Effector CD8-positive, alpha-beta T cell (primary cell): ENCODE results near the gene IFNG-AS1.

Source experiments
- DNase-seq: peaks from one replicate; lab custom pipeline; 2025; lab: John Stamatoyannopoulos, UW
- total RNA-seq, 4 experiments: gene quantifications; one replicate each; lab custom pipeline; 2026; lab: John Stamatoyannopoulos, UW

IFNG-AS1 gene
- total RNA-seq: 0.88 to 3.3 (median 1.8) reads per million in 4 experiments

DNA sequence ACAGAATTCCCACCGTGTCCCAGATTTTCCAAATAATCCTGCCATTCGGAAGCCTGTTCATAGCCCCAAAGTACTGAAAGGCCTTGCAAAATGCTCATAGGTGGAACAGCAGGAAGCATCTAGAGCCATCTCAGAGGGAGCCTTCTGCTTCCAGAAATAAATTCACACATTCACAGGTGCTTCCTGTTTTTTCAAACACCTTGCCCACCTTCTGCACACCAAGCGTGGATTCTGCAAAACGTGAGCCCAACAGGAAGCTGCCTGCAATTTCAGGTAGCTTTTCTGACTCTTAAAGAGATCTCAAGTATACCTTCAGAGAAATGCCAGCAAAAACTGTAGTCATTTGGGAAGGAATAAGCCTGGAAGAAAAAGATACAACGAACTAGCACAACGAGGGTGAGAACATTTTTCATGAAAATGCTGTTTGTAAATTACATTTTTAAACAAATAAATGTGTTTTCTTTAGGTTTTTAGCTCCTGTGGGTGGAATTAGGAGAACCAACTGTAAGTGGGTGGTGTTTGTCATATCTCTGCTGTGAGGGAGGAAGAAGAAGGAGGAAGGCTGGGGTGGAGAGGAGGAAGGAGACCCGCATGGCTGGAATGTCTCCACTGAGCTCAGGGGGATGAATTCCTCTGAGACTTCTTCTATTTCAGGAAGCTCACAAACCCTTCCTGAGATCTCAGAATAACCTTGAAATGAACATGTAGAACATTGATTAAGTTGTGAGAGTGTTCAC lies at the start of gene IFNG-AS1:
IFNG-AS1 (plus strand) TSS at position 264 of the 737 bp plus-strand sequence.
- no peak for DNase-seq

DNA sequence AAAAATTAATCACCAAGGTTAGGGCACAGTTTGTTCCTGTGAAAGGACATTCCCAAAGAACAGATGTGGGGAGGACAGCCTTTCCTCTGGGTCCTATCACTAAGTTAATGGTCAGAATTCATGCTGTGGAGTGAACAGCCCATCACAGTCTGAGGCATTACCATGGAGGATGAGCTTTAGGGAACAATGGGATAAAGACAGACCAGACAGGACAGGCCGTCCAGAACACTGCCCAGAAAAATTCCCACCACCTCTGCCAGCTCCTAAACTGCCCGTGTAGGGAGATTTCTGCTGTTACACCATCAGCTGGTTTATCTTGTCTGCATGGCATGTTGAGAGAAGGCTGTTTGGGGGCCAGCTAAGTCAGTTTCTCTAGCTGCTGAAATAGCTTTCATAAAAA lies 49.6 kb upstream of the IFNG-AS1 start:
- no peak for DNase-seq

DNA sequence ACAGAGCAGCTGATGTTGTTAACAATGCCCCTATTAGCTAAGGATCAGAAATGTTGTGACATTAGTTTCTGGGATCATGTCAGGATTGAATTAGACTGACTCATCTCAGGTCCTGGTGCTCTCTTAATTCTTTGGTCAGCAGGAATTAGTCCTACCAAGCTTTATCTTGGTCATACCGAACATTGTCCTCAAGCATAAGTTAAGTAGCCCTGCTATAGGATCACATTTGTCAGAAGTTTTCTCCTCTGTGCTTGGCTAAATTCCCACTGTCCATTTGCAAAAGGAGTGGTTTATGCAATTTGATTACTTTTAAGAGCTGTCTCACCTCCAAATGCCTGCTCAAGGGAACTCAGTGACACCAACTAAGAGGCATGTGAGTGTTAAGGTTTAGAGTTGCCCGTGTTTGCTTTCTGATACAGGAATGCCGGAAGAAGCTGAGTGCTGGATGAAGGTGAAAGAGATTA lies 48.4 kb upstream of the IFNG-AS1 start:
- no peak for DNase-seq

DNA sequence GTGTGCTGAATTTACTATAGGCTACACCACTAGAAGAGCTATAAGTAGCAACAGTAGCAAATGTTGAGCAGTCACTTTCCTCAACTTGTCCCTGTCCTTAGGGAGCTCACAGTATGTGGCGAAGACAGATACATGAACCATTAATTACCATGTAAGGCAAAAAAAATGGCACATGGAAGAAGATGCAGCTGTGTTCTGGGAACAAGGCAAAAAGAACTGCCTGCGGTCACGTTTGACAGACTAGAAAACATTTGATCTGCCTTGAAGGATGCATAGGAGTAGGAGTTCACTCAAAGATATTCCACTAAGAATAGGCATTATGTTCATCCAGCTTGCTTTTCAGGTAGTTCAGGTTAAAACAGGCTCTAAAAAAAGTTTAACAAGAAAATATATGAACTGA lies 46.5 kb upstream of the IFNG-AS1 start:
- DNase-seq: no peak

DNA sequence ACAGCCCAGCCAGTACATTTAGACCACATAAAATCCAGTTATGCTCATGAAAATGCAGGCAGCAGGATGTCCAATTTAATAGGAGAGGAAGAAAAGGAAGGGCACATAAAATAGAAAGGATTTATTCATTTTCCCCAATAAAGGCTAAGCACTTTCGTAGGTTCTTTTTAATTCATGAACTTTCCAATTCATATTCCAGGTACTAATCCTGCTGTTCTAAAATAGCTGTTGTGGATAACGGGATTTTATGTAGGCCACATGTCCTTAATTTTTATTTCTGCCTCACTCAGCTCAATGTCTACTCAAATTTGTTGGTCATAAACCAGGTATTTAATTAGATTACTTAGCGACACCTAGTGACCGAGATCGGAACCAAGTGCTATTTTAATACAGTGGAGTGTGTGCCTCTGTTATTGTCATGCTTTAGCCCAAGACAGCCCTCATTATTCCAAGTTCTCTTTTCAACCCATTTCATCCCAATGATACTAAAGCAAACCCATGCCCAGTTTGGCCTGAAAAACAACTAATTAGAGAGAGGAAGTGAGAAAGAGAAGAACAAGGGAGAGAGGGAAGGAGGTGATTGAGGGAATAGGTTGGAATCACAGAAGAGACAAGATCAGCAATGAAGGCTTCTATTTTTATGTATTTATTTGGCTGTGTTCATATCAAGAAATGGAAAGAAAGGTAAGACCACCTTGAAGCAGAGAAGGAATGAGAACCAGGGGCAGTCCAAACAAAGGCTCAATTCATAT lies 45.9 kb upstream of the IFNG-AS1 start:
- peak; percentile 39 for DNase-seq

DNA sequence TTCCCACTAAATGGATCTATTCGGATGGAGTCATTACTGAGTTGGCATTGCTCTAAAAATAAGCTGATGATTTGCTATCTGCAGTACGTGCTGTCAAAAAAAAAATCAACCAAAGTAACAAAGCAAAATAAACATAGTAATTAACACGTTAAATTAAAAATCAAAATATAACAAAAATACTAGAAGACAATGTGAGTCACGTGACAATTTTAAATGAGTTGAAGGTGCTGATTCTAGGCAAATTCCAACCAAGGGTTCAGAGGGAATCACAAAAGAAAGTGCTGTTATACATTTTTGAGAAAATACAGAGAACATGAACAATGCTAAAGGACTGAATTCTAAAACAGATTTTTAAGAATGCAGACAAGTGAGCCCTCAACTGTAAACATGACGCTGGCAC lies 45.2 kb upstream of the IFNG-AS1 start:
- no peak for DNase-seq

DNA sequence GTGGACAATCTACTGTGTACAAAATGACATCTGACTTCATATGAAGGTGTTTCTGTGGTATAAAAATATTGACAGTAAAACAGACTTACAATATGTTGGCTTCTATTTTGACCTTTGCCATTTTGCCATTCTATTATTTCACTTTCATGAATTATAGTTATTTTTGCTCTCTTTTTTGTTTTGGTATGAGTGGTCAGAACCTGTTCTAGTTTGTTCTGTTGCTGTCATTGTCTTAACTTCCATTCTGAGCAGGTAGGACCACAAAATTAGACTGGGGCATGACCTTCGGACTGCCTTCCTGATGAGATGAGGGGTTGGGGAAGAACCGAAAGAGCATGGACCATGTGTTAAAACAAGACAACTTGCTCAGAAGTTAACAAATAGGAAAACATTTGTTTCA lies 36.5 kb upstream of the IFNG-AS1 start:
- no peak for DNase-seq

DNA sequence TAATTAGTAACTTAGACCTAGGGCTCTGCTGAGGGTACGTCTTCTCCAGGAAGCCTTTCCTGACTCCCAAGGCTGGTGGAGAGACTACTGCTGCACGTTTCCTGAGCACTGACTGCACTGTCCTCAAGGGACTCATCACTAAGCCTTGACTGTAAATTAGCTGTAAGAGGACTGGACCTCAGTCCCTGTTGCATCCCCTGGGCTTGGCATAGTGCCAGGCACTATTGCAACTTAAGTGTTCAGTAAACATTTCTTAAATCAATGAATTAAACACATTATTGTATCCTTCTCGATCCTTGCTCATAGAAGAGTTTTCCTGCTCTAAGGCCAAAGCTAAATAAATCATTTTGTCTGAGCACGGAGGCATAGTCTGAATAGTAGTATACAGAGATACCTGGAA lies 31.9 kb upstream of the IFNG-AS1 start:
- no peak for DNase-seq

DNA sequence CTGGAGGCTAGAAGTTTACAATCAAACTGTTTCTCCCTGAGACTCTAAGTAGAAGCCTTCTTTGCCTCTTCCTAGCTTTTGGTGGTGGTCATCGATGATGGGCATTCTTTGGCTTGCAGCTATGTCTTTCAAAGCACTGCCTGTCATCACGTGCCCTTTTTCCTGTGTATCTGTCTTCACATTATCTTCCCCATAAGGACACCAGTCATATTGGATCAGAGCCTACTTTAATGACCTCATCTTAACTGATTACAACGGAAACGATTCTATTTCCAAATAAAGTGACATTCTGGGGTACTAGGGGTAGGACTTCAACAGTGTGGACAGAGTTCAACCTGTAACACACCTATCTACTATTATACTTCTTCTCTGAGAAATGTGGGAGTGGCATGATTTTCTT lies 31.1 kb upstream of the IFNG-AS1 start:
- DNase-seq: no peak

DNA sequence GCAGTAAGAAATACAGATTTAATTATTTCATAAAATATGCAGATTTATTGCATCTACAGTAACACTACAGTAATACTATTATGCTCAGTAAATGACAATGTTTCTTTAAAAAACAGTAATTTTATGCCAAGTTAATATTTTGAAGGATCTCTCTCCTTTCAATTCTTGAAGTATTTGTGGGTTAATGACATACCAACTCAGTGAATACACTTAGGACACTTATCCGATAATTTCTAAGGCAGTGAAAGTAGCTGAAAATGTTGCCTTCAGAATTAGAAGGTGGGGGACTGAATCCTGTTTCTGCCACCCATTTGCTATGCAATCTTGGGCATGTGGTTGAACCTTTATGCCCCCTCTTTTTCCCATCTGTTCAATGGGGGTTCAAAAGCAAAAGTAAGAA lies 24.8 kb upstream of the IFNG-AS1 start:
- DNase-seq: no peak

DNA sequence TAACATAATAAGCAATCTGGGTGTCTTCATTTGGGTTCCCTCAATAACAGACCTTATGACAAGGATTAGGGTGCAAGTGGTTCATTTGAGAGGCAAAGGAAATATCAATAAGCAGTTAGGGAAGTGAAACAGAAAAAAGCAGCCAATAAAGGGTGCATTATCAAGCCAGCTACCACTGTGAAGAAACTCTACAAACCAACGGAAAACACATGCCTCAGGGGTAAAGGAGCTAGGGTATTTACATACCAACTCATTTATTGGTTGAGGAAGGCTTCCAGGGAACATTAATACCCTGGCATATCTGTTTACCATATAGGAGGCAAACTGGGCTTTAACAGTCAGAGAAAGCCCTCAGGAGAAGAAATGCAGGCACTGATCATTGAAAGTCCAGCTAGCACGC lies 22.7 kb upstream of the IFNG-AS1 start:
- DNase-seq: no peak

DNA sequence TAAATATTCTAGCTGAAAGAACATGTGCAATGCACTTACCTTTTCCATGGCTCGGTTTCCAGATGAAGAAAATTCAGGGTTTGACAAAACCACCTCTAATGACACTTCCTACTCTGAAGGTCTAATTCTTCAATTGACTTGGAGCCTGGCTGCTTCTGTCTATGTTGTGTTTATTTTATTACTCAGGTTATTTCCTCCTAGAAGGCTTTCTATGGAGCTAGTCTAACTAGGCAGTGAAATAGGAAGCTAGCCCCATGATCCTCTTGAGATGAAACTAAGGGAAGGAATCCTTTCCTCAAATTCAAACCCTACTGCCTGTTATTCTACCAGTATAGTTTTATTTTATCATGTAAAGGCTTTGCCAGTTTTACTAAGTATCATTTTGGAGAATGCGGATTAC lies 20.9 kb upstream of the IFNG-AS1 start:
- no peak for DNase-seq

DNA sequence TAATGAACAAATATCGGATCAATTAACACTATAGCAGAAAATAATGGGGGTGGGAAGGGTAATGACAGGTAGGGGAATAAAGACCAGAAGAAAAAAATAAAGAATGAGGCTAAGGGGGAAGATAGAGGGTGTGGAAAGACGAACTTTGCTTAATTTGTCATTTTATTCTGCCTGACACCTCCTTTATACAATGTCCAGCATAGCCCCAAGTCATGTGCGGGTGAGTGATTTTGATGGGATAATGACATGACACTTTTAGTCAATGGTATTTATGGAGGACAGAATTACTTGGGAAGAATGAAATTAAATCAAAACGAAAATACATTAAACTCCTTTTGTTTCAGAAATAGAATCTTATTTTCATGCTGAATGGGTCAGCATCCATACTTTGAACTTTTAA lies 20.5 kb upstream of the IFNG-AS1 start:
- no peak for DNase-seq

DNA sequence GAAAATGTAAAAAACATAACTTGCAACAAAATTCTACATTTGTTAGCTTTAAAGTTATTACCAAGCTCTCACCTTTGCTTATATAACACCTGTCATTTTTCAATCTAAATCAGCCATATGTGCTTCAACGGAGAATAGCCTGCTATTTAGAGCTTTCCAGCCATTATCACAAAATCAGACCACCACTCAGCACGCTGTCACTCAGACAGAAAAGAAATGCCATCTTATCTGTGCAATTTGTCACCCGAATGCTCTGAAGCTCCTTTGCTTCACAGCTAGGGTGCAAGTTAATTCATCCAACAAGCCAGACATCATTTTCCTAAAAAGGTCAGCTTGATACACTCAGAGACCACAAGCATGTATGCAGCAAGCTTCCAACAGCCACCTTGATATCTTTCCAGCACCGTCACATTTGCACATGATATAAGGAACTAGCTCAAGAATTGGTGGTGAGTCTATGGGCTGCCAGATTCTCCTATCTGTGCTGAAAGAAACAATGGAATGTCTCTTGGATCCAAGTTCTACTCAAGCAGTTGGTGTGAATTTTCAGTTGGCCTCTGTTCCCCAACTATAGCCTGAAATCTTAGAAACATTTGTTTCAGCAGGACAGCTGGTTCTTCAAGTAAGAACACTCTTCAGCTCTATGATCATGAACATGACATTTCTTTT lies 20.0 kb upstream of the IFNG-AS1 start:
- DNase-seq: no peak

DNA sequence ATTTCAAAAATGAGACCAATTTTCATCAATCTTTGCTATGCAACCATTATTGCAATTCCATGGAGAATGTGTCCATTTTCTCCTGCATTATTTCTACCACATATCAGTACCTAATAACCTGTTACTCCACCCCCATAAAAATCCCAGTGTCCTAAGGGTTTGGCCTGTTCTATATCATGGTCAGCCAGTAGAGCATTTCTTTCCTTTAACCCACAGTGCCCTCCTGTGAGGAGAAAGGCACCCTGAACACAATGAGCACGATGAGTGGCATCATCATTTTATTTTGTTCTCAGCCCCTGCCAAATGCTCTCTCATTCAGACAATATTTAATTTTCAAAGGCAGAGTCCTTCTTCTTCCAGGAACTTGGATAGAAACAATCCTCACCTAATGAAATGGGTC lies 11.6 kb upstream of the IFNG-AS1 start:
- DNase-seq: no peak

DNA sequence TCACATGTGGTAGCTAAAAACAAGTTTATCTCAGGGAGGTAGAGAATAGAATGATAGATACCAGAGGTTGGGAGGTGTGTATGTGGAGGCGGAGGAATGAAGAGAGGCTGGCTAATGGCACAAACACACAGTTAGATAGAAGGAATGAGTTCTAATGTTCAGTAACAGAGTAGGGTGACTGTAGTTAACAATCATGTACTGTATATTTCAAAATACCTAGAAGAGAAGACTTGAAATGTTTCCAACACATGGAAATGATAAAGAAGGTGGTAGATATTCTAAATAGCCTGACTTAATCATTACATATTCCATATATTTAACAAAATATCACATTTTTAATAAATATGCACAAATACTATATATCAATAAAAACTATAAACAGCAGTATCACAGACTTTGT lies 8.9 kb upstream of the IFNG-AS1 start:
- no peak for DNase-seq

DNA sequence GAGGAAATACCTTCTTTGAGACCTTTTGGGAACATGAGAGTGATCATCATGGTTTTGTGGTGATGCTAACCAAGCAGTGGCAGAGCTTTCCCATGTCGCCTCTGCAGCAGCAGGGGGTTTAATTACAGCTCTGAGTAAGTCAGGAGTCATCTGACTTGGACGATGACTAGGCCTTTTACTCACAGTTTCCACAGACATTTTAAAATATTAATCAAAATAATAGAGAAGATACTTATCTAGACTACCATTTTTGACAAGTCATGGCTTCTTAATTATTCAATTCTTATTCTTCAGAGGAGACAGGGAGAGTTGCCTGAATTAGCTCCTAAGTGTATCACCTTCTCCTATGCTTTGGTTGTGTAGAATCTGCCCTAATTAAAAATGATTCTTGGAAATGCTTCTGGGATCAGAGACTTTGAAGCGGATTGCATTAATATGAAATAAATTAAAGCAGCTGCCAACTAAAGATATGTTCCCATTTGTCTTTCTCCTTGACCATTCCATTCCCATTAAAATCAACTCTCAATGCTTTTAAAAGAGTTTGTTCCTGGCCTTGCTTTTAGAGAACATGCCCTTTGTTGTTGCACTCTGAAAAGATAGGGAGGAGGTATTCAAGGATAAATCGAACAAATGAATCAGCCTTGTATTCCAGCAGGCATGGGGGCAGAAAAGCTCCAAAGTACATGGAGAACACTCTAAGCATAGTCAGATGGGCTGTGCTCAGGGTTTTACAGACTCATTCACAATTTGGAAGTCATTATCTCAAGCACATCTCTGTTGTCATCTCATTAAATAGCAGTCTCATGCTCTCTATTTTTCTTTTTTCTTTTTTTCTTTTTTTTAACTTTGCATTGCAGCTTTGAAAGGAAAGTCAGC lies 7.7 kb upstream of the IFNG-AS1 start:
- DNase-seq: no peak

DNA sequence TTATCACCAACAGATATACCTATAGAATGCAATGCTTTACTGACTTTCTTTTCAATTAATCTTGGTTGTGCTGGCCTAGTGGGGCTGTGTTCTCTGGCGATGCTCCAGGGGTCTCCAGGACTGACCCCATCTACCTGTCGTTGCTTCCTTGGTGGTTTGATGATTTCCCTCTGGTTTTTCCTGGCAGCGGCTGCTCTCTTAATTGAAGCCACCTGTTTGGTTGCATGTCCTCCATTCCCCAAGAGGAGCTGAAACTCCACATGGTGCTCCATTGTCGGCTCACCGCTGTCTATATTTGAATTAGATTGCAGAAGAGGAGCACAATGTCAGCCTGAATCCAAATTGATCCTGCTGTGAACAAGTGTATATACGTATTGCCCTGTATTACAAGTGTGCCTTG lies 7.1 kb upstream of the IFNG-AS1 start:
- DNase-seq: no peak

DNA sequence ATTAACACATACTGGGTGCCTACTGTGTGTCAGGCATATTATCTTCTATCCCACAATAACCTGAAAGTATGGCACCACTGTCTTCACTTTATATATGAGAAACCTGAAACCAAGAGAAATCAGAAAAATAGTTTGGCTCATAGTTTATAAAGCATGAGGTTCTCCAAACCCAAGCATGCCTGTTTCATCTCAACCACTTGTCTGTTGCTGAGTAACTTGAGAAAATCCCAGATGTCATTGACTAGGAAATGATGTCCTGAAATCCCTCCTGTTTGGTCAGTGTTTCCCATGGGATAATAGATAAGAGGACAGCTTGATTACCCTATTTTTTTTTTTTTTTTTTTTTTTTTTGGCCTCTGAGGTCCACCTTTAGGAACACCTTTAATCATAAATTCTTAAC lies 2.6 kb upstream of the IFNG-AS1 start:
- no peak for DNase-seq

DNA sequence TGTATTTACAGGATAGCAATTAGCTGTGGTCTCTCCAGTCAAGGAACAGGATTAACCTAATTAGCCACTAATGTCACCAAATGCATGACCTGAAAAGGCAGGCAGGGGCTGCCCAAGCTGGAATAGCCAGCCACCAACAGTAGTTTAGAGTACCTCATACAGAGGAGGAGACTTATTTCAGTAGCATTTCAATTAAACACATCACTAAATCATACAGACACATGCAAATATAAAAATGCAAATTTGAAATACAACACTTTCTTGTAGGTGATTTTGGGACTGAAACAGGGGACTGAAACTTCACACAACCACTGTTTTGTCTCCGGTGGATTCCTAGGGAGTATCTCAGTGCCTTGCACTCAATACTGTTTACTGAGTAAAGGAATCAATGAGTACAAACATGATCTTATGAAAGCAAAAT lies 636 bp upstream of the IFNG-AS1 start:
- DNase-seq: no peak

DNA sequence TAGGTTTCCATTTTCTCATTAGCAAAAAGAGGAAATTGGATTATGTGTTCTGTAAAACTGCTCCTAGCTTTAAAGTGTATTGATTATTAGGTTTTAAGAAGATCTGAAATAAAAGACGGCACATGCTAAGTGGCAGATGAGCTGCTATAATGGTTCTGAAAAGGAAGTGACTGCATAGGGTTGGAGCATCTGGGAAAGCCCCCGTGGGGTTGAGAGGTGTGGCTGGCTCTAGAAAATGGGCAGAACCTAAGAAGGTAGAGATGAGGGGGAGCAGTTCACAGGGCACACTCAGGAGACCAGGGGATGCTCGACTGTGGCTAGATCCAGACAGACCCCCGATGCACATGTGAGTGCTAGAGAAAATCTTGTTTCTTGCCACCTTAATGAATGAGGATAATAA lies 1.9 kb downstream of the IFNG-AS1 start:
- no peak for DNase-seq

DNA sequence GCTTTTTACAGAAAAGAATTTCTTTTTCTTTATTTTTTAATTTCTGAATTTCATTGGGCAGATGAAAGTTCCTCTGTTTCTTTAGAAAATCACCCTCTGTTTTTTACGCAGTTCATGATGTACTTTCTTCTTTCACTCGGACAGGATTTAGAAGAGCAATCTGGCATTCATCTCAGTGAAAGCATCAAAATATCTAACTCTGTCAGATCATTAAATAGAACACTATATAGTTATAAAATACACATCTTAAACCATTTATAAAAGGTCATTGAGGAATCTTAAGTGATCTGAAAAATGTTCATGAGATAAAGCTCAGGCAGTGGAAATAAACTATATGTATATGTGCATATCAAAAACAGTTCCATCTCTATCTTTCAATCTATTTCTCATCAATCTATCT lies 3.9 kb downstream of the IFNG-AS1 start:
- no peak for DNase-seq
